Fibroblast of skin of right biceps (primary cell): ENCODE measurements around the gene TEK.
A peak's percentile ranks its signal among the peaks of the same experiment; 100 is the strongest.

Experiments
- DNase-seq: peaks from one replicate; pipeline ENCODE4 v3.0.0-alpha.2; 2013

The TEK gene

DNA sequence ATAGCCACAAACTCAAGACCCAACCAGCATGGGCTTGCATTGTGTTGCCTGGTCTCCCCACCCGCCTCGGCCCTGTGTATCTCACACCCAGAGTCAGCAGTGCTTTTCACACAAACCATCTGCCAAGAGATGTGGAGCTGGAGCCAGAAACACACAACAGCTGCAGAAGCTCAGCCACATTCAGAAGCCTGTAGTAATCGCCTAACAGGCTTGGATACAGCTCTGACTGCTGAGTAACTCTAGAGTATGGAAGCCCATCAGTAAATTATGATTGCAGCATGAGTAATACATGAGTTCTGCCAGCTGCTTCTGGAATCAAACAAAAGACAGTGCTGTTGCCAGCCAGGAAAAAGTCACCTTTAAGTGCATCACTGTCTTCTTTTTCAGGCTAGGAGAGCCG lies 16.0 kb downstream of the TEK start:
- DNase-seq, result peak; percentile 90

DNA sequence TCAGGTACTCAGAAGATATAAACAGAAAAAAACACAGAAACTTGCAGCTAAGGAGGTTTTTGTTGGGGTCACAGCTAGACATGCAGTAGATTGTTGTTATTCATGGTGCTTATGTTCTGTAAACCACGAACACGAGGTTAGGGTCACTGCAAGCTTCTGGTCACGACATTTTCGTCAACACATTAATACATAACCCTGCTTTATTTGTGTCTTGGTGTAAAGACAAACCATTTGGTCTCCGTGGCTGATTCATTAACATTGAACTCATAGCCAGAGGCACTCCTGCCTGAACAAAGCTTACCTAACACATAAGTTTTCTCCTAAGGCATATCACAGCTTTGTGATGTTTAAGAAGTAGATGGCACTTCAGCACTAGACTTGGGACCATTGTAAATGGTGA lies 16.9 kb downstream of the TEK start:
- DNase-seq, result no peak

DNA sequence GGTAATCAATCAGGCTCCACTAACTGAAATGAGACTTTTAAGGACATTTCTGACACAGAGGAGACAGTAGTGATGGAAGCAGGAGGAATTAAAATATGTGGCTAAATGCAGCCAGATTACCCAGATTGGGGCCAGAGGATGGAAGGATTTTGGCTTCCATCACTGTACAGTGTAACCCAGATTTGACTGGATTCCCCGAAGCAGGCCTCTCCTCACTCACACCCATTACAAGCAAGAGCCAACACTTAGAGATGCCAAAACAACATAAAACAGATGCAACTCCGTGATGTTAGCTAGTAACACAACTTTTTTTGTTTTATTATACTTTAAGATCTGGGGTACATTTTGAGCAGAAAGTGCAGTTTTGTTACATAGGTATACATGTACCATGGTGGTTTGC lies 17.6 kb downstream of the TEK start:
- no peak for DNase-seq

DNA sequence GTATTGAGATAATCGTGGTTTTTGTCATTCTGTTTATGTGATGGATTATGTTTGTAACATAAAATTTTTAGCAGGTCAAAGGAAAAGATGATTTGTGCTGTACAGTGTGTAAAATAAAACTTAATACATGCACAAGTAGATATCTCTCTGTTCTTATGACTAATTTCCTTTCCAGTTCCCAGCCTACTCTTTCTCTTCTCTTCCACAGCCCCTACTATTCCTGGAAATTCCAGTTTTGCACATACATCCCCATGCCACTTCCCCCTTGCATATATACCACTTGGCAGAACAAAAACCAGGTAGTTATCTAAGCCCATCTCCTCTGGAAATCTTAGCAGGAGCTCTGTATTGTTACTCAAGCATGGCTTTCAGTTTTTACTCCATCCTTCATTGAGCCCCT lies 20.2 kb downstream of the TEK start:
- no peak for DNase-seq

DNA sequence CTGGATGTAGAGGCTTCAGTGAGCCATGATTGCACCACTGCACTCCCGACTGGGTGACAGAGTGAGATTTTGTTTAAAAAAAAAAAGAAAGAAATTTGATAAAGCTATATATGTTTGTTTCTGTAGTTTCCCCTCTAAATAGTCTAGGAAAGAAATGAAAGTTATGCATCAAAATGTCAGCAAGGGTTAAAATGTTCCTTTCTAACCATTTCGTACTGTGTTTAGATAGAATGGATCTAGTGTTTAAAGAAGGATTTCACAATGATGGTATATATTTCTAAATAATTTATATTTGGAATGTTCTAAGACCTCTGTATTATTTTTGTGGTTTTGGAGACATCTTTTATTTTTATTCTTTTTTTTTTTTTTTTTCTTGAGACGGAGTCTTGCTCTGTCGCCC lies 22.7 kb downstream of the TEK start:
- DNase-seq, result no peak

DNA sequence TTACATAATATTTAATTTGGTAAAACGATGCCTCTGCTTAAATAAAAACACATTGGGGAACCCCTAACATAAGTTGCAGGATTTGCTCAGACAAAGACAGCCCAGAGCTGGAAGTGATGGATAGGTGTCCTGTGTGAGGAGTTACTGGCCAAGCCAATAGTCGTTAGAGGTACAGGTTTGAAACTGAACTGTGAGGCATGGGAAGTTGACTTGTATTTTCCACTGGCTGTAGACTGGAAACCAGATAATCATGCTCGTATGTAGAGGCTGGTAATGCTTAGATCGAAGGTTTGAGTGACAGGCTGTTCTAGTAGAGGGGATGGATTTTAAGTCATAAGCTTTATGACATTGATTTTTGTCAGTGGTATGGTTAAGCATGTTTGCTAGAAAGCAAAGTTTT lies 24.8 kb downstream of the TEK start:
- DNase-seq, result no peak

DNA sequence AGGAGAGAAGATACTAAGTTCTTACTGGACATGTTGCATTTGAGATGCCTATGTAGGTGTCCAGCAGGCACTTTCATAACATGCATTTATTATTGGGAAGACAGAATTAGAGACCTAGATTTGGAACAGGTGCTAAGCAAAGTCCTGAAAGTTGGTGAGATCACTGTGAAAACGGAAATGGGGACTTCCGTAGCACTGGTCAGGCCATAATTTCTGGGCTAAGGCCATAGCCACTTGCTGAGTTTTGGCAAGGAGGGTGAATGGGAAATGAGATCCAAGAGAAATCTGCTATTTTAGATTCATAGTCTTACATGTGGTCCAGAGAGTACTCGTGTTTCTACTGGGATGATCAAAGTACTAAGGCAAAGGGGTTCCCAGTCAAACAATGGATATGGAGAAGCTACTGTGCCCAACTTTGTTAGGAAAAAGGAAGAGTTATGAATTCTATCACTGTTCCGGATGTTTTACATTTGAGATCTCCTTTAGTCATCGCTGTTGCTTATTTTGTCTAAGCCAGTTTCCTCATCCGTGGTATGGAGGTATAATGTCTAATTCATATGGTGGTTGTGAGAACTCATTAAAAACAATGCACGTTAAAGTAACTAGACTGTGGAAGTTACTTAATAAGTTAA lies 33.4 kb downstream of the TEK start:
- DNase-seq, result no peak

DNA sequence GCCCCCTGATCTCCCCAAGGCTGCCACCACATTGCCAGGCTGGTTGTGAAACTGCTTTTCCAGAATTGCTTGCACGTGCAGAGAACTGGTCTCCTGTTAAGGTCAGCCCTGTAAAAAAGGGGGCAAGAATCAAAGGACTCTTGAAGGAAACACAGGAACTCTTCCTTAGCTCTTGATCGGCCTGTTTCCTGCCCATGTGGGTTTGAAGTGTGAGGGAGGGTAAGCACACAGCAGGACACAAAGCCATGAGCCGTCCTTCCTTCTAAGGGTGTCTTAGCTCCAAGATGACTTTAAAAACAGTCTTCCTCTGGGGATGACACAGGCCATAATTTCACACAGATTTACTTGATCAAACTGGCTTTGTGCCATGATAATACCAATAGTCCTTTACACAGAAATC lies 36.1 kb downstream of the TEK start:
- no peak for DNase-seq

DNA sequence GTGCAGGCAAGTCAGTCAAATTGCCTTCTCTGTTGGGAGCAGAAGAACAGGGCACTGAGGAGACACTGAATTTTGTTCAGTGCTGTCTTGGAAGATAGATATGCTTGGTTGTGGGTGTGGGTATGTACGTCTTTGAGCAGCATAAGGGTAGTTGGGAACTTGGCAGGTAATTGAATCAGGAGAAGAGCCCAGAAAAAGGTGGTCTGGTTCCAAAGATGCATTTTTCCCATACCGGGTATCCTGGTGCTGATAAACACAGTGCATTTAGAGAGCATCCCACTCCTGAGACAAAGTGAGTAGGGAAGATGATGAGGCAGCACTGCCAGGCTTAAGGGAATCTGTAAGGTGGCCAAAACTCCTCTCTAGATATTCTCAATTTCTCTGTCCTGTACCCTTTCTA lies 40.6 kb downstream of the TEK start:
- no peak for DNase-seq

DNA sequence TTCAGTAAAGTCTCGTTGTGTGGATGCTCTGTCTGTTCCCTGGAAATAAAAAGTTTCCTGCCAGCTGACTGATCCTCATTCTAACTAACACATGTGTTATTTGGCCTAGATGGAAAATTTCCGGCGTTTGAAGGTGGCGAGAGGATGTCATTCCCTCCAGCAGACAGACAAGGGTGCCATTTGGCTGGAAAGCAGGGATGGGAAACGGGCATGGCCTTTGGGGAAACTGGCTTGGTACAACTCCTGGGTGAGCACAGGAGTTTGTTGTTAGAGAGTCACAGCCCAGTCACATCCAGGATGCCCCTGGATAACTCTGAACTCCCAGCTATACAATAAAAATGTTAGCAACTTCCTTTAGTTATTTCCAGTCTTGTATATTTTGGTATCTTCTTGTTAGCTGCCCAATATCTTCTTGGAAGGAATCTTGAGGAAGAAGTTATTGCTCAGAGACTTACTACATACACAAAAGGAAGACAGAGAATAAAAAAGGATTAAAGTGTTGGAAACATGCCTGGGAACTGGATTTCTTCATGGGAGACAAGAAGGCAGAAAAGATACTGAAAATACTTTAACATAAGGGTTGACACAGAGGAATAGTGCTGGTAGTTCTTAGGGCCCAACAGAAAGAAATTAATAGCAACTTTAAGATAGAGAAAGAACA lies 41.9 kb downstream of the TEK start:
- DNase-seq, result peak; percentile 56

DNA sequence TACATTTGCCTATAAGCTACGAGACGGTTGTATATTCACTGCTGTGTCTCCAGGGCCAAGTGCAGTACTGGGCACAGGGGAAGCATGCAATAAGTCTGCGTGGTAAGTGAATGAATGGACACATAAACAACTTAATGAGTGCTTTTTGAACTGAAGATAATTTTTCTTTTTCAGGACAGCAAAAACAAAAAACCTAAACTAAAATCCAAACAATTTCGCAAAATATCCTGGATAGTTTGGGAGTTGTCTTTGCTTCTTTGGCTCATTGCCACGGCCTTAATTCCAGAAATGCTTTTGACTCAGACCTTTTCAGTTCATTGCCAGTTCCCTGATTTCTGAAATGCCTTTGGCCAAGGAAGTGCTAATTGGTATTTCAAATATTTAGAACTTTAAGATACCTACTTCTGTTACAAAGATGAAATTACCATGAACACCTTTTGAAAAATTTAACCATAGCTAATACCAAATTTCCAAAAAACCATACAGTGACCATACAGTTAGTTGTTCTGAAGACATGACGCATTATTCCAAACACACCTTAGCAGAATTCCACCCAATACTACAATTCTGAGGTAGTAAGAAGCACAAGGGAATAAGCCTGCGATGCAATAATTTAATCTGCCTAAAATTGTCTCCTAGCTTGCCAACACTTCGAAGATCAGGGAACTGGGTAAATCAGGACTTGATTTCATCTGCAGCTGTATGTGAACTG lies 42.8 kb downstream of the TEK start:
- DNase-seq, result peak; percentile 81

DNA sequence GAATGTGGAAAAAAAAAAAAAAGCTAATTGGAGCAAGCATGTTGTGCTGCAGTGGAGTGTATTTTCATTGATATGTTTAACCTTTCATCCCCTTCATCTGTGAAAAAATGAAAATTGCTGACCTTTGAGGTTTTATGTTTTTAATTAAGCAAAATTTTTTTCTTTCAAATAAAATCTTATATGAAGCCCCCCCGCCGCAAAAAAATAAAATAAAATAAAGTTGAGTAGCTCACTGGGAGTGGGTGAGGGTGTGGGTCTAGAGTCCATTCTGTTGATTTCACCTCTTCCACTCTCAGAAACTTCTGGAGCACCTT lies 43.3 kb downstream of the TEK start:
- DNase-seq, result no peak

DNA sequence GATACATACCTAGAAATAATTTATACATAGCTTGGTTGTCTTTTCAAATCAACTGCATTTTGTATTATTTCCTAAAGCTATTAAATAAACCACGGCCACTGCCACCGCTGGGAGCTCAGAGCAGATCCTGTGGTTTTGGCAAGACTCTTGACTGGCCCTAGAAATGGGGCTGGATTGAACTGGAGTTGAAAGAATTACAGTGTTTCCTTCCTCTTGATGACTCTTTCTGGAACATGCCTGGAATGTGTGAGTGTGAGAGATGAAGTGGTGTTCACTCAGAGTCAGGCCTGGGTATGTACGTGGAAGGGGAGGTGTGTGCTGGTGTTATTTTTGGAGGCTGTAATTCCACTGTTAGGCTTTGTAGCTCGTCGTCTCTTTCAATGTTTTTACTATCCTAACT lies 45.9 kb downstream of the TEK start:
- peak; percentile 93 for DNase-seq

DNA sequence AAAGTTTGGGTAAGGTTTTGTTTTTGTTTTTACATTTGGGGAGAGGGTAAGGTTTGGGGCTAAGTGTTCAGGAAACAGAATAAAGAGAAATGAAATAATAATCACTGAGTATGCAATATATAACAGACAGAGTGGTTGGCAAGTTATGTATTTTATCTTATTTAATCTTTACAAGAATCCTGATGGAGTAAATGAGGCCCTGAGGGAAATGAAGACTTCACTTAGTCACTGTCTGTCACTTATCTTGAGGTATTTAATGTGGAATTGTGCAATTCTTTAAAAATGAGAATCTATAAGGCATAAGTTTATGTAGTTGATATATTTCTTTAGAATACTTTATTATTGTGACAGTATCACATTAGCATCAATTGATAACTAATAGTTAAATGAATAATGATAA lies 48.1 kb downstream of the TEK start:
- peak; percentile 33 for DNase-seq

DNA sequence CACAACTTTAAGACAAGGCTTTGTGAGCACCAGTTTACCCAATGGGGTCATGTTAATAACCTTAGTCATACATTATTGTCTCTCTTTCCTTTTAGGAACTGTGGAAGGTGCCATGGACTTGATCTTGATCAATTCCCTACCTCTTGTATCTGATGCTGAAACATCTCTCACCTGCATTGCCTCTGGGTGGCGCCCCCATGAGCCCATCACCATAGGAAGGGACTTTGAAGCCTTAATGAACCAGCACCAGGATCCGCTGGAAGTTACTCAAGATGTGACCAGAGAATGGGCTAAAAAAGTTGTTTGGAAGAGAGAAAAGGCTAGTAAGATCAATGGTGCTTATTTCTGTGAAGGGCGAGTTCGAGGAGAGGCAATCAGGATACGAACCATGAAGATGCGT lies 48.7 kb downstream of the TEK start:
- DNase-seq, result no peak

DNA sequence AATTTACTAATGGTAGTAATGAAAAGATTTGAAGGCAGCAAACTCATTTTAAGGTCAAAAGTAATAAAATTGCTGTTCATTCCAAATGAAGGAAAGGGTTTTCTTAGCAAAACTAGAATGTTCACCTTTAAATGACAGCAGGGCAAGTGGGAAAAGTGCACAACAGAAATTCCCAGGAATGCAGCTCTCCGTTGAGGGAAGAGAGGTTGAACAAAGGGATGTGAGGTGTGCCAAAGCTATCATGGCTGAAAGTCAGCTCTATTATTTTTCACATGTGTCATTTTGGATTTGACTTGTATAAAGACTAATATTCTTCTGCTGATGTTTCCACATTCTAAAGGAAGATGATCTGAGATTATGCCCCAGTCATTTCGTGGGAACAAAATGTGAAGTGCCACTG lies 51.6 kb downstream of the TEK start:
- DNase-seq, result no peak

DNA sequence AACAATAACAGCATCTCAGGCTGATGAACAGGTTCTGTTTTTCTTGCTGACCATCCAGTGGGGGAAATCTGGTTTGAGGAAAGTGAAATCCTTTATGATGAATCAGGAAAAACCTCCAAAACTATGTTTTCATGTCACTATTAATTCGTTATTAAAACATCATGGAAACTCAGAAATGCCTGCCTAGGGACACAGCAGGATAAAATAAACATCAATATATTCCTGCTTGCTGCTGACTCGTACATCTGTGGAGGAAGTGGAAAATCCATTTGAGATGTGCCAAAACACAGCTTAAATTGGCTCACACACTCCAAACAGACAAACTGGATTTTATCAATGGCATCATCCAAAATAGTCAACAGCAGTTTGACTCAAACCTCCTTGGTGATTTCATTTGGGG lies 53.0 kb downstream of the TEK start:
- DNase-seq, result peak; percentile 51

DNA sequence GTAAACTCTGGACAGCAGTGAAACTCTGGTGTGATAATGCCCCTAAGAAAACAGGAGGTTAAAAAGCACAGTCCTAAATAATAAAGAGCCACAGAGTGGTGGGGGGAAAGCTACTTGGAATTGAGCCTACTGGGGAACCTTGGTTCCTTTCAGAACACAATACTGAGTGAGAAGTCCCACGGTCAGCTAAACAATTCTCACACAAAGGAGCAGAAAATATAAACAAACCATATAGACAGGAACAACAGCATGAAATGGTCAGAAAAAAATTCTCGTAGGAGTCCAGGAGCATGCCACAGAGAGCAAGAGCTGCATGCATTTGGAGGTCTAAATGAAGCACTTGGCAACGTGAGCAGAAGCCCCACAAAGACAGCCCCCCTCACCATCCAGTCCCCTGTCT lies 56.0 kb downstream of the TEK start:
- no peak for DNase-seq

DNA sequence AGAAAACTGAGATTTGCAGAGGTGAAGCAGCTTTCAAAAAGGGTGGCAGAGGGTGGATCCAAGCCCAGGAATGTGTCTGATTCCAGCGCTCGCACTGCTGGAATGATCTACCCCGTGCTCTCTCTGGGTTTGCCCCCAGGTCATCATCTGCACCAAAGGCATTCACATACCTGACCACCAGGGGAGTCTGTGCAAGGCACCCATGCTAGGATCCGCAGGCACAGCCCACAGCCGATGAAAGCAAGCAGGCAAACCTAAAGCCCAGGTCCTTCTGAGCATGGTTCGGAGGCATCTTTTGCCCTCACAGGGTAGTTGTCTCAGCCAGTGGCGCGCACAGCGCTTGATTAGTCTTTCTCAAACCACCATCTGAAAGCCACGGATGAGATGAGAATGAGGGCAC lies 56.6 kb downstream of the TEK start:
- DNase-seq, result no peak

DNA sequence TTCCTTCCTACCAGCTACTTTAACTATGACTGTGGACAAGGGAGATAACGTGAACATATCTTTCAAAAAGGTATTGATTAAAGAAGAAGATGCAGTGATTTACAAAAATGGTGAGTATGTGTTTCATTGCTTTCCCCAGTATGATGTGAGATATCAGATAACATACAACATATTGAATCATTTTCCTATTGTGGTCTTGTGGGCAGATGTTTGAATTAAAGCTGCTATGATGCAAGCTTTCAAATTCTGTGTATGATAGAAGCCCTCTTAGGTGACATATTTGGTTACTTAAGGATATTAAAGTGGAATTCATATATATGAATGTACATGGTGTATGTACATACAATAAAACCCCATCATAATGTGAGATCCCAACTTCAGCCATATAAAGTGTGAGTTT lies 59.5 kb downstream of the TEK start:
- peak; percentile 15 for DNase-seq

DNA sequence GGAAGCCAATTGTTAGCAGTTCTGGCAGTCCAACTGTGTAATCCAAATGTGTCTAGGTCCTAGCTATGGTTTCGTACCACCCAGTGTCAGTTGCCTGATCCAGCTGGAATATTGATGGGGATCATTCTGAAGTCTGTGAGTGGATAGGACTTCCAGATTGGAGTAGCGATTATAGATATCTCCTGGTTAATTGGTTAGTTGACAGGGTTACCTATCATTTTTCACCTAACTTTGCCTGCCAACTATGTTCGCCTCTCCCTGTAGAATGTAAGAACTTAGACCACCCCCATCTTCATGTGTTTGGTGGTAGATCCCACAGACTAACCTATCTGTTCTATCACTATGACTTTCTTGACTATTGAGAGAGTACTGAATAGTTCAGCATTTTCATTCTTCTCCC lies 59.9 kb downstream of the TEK start:
- DNase-seq, result no peak

DNA sequence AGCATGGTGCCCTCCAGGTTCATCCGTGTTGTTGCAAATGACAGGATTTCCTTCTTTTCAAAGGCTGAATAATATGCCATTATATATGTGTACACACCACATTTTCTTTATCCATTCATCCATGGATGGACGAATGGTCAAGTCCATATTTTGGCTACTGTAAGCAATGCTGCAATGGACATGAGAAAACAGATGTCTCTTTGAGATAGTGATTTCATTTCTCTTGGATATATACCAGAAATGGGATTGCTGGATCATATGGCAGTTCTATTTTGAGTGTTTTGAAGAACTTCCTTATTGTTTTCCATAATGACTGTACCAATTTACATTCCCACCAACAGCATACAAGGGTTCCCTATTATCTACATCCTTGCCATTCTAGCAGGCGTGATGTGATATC lies 67.9 kb downstream of the TEK start:
- no peak for DNase-seq

DNA sequence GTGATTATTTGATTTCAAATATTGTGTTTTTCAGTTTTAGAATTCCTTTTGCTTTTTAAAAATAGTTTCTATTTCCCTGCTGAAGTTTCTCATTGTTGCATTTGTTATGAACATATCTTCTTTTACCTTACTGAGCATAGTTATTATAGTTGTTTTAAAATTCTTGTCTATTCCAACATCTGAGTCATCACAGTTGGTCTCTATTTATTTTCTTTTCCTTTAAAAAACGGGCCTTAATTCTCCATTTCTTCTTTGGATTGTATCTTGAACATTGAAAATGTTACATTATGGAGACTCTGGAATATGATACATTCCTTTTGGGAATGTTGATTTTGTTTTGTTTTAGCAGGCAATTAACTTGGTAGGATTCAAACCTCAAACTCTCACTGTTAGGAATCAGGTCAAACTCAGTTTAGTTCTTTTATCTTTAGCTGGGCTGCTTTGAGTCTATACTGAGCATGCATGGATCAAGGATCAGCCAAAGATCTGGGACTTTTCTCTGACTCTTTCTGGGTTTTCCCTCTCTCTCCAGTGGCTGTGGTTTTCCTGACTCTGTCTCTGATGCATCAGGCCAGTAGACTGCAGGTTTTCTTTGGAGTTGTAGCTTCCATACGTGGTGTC lies 70.3 kb downstream of the TEK start:
- no peak for DNase-seq

DNA sequence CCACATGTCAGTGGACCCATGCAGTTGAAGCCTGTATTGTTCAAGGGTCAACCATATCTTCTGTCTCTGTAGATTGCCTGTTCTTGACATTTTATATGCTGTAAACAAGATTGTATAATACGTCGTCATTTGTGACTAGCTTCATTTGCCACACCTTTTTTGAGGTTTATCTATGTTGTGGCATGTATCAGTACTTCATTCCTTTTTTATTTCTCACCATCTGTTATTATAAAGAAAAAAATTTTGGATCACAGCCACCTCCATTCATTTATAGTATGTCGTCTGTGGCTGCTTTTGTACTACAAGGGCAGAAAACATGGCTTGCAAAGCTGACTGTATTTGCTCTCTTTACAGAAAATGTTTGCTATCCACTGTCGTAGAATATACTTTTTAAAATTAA lies 72.4 kb downstream of the TEK start:
- peak; percentile 73 for DNase-seq
